Measurements from ENCODE around the gene TMEM120A.

DNA sequence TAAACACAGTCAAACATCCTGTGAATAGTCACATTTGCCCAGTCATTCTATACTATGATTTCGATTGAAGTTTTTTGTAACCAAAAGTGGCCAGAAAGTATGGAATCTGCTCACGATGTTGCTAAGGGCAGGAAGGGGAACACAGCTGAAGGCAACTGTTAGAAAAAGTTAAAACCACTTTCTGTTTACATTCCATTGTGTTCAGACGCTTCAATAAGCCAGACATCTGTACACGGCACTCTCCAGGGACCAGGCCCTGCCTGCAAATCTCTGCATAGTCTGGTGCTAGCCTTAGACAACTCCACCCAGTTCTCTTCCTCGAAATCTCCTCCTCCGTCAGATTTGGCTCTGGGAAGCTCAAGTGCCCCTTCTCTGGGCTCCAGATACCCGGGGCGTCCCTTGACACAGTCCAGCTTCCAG lies 17.1 kb upstream of the TMEM120A start:
- TF ChIP-seq, protein P1, sequence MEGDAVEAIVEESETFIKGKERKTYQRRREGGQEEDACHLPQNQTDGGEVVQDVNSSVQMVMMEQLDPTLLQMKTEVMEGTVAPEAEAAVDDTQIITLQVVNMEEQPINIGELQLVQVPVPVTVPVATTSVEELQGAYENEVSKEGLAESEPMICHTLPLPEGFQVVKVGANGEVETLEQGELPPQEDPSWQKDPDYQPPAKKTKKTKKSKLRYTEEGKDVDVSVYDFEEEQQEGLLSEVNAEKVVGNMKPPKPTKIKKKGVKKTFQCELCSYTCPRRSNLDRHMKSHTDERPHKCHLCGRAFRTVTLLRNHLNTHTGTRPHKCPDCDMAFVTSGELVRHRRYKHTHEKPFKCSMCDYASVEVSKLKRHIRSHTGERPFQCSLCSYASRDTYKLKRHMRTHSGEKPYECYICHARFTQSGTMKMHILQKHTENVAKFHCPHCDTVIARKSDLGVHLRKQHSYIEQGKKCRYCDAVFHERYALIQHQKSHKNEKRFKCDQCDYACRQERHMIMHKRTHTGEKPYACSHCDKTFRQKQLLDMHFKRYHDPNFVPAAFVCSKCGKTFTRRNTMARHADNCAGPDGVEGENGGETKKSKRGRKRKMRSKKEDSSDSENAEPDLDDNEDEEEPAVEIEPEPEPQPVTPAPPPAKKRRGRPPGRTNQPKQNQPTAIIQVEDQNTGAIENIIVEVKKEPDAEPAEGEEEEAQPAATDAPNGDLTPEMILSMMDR (IDR thresholded peaks at IDR 0.05): no peak
- TF ChIP-seq POLR2A (IDR thresholded peaks at IDR 0.05): no peak

All from ovary (tissue), 3 donors.